ENCODE data around the gene CFAP57. TPM values are rescaled to one million over a fixed set of nuclear protein-coding genes. Genes with fewer than 3 reads are reported as not detected.

CFAP57 gene
- total and polyA plus RNA-seq, 2 of the 13 experiments (the other 11 are each of a cell fraction or from before 2014, with no cell fraction given): 0.01 TPM; not detected in 1

DNA sequence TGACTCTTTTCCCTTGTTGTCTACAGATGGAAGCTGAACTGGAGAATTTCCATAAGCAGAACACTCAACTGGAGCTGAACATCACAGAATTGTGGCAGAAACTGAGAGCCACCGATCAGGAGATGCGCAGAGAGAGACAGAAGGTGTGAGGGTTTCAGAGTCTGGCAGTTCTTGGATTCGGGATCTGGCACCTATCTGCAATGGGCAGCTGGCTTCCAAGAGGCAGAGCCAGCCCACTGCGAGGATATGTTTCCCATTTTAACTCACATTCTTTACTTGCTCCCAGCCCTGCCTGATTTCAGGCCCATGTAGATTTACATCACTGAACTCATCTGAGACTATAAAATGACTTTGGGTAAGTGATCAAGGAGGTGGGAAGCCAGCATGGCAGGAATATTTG lies 60.4 kb downstream of the CFAP57 start:
- no TSS peak for BruUV-seq (replicated peaks)
- FAIRE-seq (no peak), ATAC-seq (no peak), DNase-seq (ENCODE audit: low spot score) (no peak)
- no peaks in the 10 kb centered on the region for H4K20me1 ChIP-seq (ENCODE audit: insufficient read depth, low read length)
- H2AFZ ChIP-seq (ENCODE audit: low read length): no peak overlapping the region
- H3K9me3 ChIP-seq (ENCODE audit: low read length): no peaks in the 10 kb centered on the region
- CTCF ChIA-PET (ENCODE audit: low intra/inter-chr PET ratio, low total read pairs): no interaction called here
- H3K4me3 ChIP-seq (replicated peaks in 1 of 3; ENCODE audit: insufficient read depth in 1 of 3, low read depth in 2 of 3, low read length in 3 of 3): no peak overlapping the region
- H3K36me3 ChIP-seq (replicated peaks in 1 of 2; ENCODE audit: control insufficient read depth in 1 of 2, insufficient read depth in 2 of 2, low read length in 2 of 2): no peaks in the 10 kb centered on the region
- WGBS (ENCODE audit: low lambda C conversion rate): 52% methylated on average over 4 of the region's 4 CpGs
- POLR2A ChIA-PET: no interaction called here
- H3K4me2 ChIP-seq (ENCODE audit: low read depth, low read length): no peak overlapping the region
- H3K79me2 ChIP-seq (ENCODE audit: insufficient read depth, low read length): no peaks in the 10 kb centered on the region
- intact Hi-C loops (cut with micrococcal nuclease; ENCODE audit: unreplicated experiment): no loop called here
- no peak overlapping the region for H3K9ac ChIP-seq (ENCODE audit: insufficient read depth, low read depth, low read length)
- no peak overlapping the region for H3K27ac ChIP-seq (ENCODE audit: extremely low read length, insufficient read depth, low read length)
- in situ Hi-C loops (cut with HindIII; ENCODE audit: extremely low pct_ligation_motif_present, low pct_unique_long_range_greater_than_20kb): no loop called here
- H3K4me1 ChIP-seq (ENCODE audit: insufficient read depth, low read length): no peaks in the 10 kb centered on the region
- peaks cover 0 to 59% of the 10 kb centered on the region in 2 experiments; a peak in 4 of 5 replicates for H3K27me3 ChIP-seq (ENCODE audit: control insufficient read depth in 1 of 2, insufficient read depth in 2 of 2, low read length in 2 of 2)
- no peak for TF ChIP-seq PCBP1 (IDR thresholded peaks at IDR 0.05; ENCODE audit: borderline replicate concordance, low read depth, low read length)
- TF ChIP-seq FOXO1 (CRISPR knock-in tag; IDR thresholded peaks at IDR 0.05): no peak
- TF ChIP-seq RFXANK (CRISPR knock-in tag; IDR thresholded peaks at IDR 0.05): no peak
- TF ChIP-seq, protein P1, sequence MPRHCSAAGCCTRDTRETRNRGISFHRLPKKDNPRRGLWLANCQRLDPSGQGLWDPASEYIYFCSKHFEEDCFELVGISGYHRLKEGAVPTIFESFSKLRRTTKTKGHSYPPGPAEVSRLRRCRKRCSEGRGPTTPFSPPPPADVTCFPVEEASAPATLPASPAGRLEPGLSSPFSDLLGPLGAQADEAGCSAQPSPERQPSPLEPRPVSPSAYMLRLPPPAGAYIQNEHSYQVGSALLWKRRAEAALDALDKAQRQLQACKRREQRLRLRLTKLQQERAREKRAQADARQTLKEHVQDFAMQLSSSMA (CRISPR knock-in tag; IDR thresholded peaks at IDR 0.05): no peak
- TF ChIP-seq TOE1 (CRISPR knock-in tag; IDR thresholded peaks at IDR 0.05): no peak
- no peak for TF ChIP-seq ZNF350 (CRISPR knock-in tag; IDR thresholded peaks at IDR 0.05; ENCODE audit: borderline replicate concordance, low read depth)
- TF ChIP-seq MXD4 (CRISPR knock-in tag; IDR thresholded peaks at IDR 0.05): no peak
- no peak for TF ChIP-seq ZNF263 (CRISPR knock-in tag; IDR thresholded peaks at IDR 0.05)
- TF ChIP-seq, protein P2, sequence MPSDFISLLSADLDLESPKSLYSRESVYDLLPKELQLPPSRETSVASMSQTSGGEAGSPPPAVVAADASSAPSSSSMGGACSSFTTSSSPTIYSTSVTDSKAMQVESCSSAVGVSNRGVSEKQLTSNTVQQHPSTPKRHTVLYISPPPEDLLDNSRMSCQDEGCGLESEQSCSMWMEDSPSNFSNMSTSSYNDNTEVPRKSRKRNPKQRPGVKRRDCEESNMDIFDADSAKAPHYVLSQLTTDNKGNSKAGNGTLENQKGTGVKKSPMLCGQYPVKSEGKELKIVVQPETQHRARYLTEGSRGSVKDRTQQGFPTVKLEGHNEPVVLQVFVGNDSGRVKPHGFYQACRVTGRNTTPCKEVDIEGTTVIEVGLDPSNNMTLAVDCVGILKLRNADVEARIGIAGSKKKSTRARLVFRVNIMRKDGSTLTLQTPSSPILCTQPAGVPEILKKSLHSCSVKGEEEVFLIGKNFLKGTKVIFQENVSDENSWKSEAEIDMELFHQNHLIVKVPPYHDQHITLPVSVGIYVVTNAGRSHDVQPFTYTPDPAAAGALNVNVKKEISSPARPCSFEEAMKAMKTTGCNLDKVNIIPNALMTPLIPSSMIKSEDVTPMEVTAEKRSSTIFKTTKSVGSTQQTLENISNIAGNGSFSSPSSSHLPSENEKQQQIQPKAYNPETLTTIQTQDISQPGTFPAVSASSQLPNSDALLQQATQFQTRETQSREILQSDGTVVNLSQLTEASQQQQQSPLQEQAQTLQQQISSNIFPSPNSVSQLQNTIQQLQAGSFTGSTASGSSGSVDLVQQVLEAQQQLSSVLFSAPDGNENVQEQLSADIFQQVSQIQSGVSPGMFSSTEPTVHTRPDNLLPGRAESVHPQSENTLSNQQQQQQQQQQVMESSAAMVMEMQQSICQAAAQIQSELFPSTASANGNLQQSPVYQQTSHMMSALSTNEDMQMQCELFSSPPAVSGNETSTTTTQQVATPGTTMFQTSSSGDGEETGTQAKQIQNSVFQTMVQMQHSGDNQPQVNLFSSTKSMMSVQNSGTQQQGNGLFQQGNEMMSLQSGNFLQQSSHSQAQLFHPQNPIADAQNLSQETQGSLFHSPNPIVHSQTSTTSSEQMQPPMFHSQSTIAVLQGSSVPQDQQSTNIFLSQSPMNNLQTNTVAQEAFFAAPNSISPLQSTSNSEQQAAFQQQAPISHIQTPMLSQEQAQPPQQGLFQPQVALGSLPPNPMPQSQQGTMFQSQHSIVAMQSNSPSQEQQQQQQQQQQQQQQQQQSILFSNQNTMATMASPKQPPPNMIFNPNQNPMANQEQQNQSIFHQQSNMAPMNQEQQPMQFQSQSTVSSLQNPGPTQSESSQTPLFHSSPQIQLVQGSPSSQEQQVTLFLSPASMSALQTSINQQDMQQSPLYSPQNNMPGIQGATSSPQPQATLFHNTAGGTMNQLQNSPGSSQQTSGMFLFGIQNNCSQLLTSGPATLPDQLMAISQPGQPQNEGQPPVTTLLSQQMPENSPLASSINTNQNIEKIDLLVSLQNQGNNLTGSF (CRISPR knock-in tag; IDR thresholded peaks at IDR 0.05): no peak
- no peak for TF ChIP-seq ZNF232 (CRISPR knock-in tag; IDR thresholded peaks at IDR 0.05; ENCODE audit: borderline replicate concordance)
- no peak for TF ChIP-seq ZMYM4 (CRISPR knock-in tag; IDR thresholded peaks at IDR 0.05)
- TF ChIP-seq, protein P3, sequence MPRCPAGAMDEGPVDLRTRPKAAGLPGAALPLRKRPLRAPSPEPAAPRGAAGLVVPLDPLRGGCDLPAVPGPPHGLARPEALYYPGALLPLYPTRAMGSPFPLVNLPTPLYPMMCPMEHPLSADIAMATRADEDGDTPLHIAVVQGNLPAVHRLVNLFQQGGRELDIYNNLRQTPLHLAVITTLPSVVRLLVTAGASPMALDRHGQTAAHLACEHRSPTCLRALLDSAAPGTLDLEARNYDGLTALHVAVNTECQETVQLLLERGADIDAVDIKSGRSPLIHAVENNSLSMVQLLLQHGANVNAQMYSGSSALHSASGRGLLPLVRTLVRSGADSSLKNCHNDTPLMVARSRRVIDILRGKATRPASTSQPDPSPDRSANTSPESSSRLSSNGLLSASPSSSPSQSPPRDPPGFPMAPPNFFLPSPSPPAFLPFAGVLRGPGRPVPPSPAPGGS (CRISPR knock-in tag; IDR thresholded peaks at IDR 0.05): no peak
- no peak for TF ChIP-seq ARHGAP35 (CRISPR knock-in tag; IDR thresholded peaks at IDR 0.05; ENCODE audit: borderline replicate concordance)
- no peak for TF ChIP-seq ZNF839 (CRISPR knock-in tag; IDR thresholded peaks at IDR 0.05; ENCODE audit: borderline replicate concordance)
- no peak for TF ChIP-seq ZNF724P (CRISPR knock-in tag; IDR thresholded peaks at IDR 0.05; ENCODE audit: borderline replicate concordance)
- TF ChIP-seq, protein P4, sequence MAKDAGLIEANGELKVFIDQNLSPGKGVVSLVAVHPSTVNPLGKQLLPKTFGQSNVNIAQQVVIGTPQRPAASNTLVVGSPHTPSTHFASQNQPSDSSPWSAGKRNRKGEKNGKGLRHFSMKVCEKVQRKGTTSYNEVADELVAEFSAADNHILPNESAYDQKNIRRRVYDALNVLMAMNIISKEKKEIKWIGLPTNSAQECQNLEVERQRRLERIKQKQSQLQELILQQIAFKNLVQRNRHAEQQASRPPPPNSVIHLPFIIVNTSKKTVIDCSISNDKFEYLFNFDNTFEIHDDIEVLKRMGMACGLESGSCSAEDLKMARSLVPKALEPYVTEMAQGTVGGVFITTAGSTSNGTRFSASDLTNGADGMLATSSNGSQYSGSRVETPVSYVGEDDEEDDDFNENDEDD (CRISPR knock-in tag; IDR thresholded peaks at IDR 0.05; ENCODE audit: borderline replicate concordance): no peak
- TF ChIP-seq ZFP37 (CRISPR knock-in tag; IDR thresholded peaks at IDR 0.05; ENCODE audit: borderline replicate concordance): no peak
